Measurements from ENCODE around the gene INKA1. TPM values are rescaled to one million over a fixed set of nuclear protein-coding genes. Genes with fewer than 3 reads are reported as not detected.

INKA1 gene
- total and polyA plus RNA-seq, 2 of the 8 experiments (the other 6 are each of a cell fraction or from before 2014, with no cell fraction given), result 1.3 to 4.7 TPM

- no peak overlapping the region for H3K9ac ChIP-seq (replicated peaks in 1 of 4; ENCODE audit: extremely low read depth in 1 of 4, low read depth in 3 of 4, low read length in 3 of 4)
- DNase-seq (ENCODE audit: low read depth in 1 of 2, low spot score in 2 of 2) (no peak), FAIRE-seq (no peak)
- peaks cover 0 to 6% (median 0%) of the 10 kb centered on the region in 4 experiments; a peak in 2 of 7 replicates for H3K4me1 ChIP-seq (replicated peaks in 1 of 4; ENCODE audit: control insufficient read depth in 3 of 4, insufficient read depth in 4 of 4, low read length in 3 of 4)
- H3K79me2 ChIP-seq (ENCODE audit: control insufficient read depth in 1 of 2, insufficient read depth in 2 of 2, low read length in 2 of 2), result no peaks in the 10 kb centered on the region
- no peak overlapping the region for H2BK12ac ChIP-seq (ENCODE audit: low read depth, low read length)
- 85% methylated on average over 3 of the region's 3 CpGs; no CpG with 5 or more reads in 1 of the 2 experiments for WGBS, 2 experiments (ENCODE audit: extremely low coverage in 1 of 2, insufficient coverage in 1 of 2, insufficient read length in 1 of 2, insufficient replicate concordance in 2 of 2, low coverage in 1 of 2, low lambda C conversion rate in 2 of 2, missing lambda C conversion rate in 1 of 2)
- H3K36me3 ChIP-seq (ENCODE audit: control insufficient read depth in 2 of 4, insufficient read depth in 4 of 4, low read length in 3 of 4), result peaks cover 2 to 46% (median 35%) of the 10 kb centered on the region in 4 experiments; a peak in 7 of 8 replicates
- H3K27me3 ChIP-seq (replicated peaks in 1 of 4; ENCODE audit: control insufficient read depth in 3 of 4, extremely low read depth in 1 of 4, insufficient read depth in 3 of 4, low read length in 3 of 4), result no peaks in the 10 kb centered on the region
- H3K56ac ChIP-seq (replicated peaks; ENCODE audit: insufficient read length, low read depth, low read length), result no peak overlapping the region
- no peaks in the 10 kb centered on the region for H3K23me2 ChIP-seq (ENCODE audit: low read depth, low read length)
- peaks cover 0 to 5% of the 10 kb centered on the region in 2 experiments for H4K20me1 ChIP-seq (replicated peaks in 1 of 2; ENCODE audit: control insufficient read depth in 1 of 2, insufficient read depth in 2 of 2, low read length in 2 of 2)
- H2AFZ ChIP-seq (ENCODE audit: low read length), result no peak overlapping the region
- CTCF ChIA-PET (ENCODE audit: partially characterized antibody), result interaction anchor here (1.2 to 15.2 kb wide), 11 partner anchors 12 to 303 kb away, joined by 3 to 306 read pairs (median 20); partner anchors contain the start of genes CDHR4, INKA1, MST1R and TRAIP
- H3K4me3 ChIP-seq (ENCODE audit: extremely low read depth in 1 of 4, insufficient read depth in 2 of 4, low read depth in 3 of 4, low read length in 4 of 4), result no peak overlapping the region
- no peak overlapping the region for H2BK20ac ChIP-seq (ENCODE audit: low read length)
- H2BK5ac ChIP-seq (ENCODE audit: low read depth, low read length), result no peak overlapping the region; the same call in 1 of the 2 replicates
- H3K4me2 ChIP-seq (ENCODE audit: insufficient read depth in 1 of 2, low read depth in 2 of 2, low read length in 2 of 2), result no peak overlapping the region
- H3K18ac ChIP-seq (ENCODE audit: extremely low read depth, low read length), result no peak overlapping the region
- no peak overlapping the region for H2BK120ac ChIP-seq (replicated peaks; ENCODE audit: low read depth, low read length)
- H4K8ac ChIP-seq (ENCODE audit: extremely low read depth, insufficient read depth, low read length), result no peak overlapping the region; the same call in 1 of the 2 replicates
- H3K79me1 ChIP-seq (ENCODE audit: low read depth, low read length), result peaks cover under 1% of the 10 kb centered on the region; the same call in 1 of the 2 replicates
- no peak overlapping the region for H4K5ac ChIP-seq (ENCODE audit: insufficient read length, low read depth, low read length)
- no peak overlapping the region for H2AK5ac ChIP-seq (ENCODE audit: low read depth, low read length)
- H4K91ac ChIP-seq (replicated peaks; ENCODE audit: insufficient read length, low read length), result no peak overlapping the region
- H3K23ac ChIP-seq (ENCODE audit: insufficient read length), result no peak overlapping the region
- no peaks in the 10 kb centered on the region for H3K9me3 ChIP-seq (ENCODE audit: insufficient read depth in 2 of 2, low read depth in 1 of 2, low read length in 1 of 2)
- no peak overlapping the region for H3K27ac ChIP-seq (ENCODE audit: low read depth, low read length)
- H2BK15ac ChIP-seq (ENCODE audit: low read length), result no peak overlapping the region
- H3K14ac ChIP-seq (ENCODE audit: insufficient read length), result no peak overlapping the region
- POLR2A ChIA-PET (ENCODE audit: partially characterized antibody), result interaction anchor here (1.8 kb wide), 1 partner anchor 13 kb away, joined by 5 read pairs; the partner anchor contains the start of gene TRAIP
- H3K4ac ChIP-seq (replicated peaks; ENCODE audit: insufficient read length, low read depth, low read length), result no peak overlapping the region
- TF ChIP-seq EP300 (IDR thresholded peaks at IDR 0.05; ENCODE audit: borderline replicate concordance in 1 of 2, low read depth in 2 of 2, low read length in 2 of 2) (no peak), TAF7 (optimal IDR thresholded peaks at IDR 0.05; ENCODE audit: borderline replicate concordance, low read depth, low read length) (no peak), RFX5 (IDR thresholded peaks at IDR 0.05; ENCODE audit: borderline replicate concordance, low read depth, low read length) (no peak), CTCF (IDR thresholded peaks at IDR 0.05; ENCODE audit: control extremely low read depth in 1 of 3, insufficient read depth in 1 of 3, low read depth in 1 of 3, low read length in 3 of 3) (no peak), ATF3 (IDR thresholded peaks at IDR 0.05; ENCODE audit: insufficient read depth, low read depth, low read length) (no peak), HDAC2 (IDR thresholded peaks at IDR 0.05; ENCODE audit: borderline replicate concordance in 1 of 2, low read depth in 2 of 2, low read length in 2 of 2) (no peak), SRF (IDR thresholded peaks at IDR 0.05; ENCODE audit: low read depth, low read length) (no peak), KDM4A (IDR thresholded peaks at IDR 0.05; ENCODE audit: low read depth, low read length, severe bottlenecking) (no peak)
Measured at GRCh38 chr3:49842843-49843517, 39.9 kb downstream of the INKA1 start.
